PC-3 (cell line): ENCODE results near the gene EPC1. TPM values are rescaled to one million over a fixed set of nuclear protein-coding genes. Genes with fewer than 3 reads are reported as not detected.
"Not testable (repeated sequence)": the region's sequence is repeated elsewhere in the genome, so short reads cannot be mapped to it uniquely, and the experiment has no call there.

Experiments used
- ATAC-seq: fragments of 200-7000 bp; cut with Tn5 transposase; 2 replicates; pipeline ENCODE4 v1.9.1; 2020; ENCODE audit warnings: mild to moderate bottlenecking, moderate library complexity
- BruUV-seq: library from RNA; stranded (reverse); fragments of 400-500 nt; replicated peaks from 2 replicates; lab custom pipeline; 2021; lab: Mats Ljungman, UMichigan
- CTCF ChIA-PET: fragments of 300-600 bp; sonication (Branson Sonifier 250); formaldehyde crosslinking; loops from one replicate; lab custom pipeline; 2022; ENCODE audit warnings: antibody characterized with exemption; lab: Charles Lee
- POLR2A ChIA-PET: fragments of 300-600 bp; sonication (Branson Sonifier 250); formaldehyde crosslinking; loops from one replicate; lab custom pipeline; 2022; ENCODE audit warnings: antibody characterized with exemption; ENCODE audit not compliant: unreplicated experiment; lab: Charles Lee
- DNase-seq: peaks from one replicate; pipeline ENCODE4 v3.0.0-alpha.2; 2015
- H2AFZ ChIP-seq: fragments of 300-600 bp; sonication (generic); 2 replicates; pipeline ENCODE4 v1.6.0; 2016; ENCODE audit warnings: antibody characterized with exemption, low read length
- H3F3A ChIP-seq: fragments of 300-600 bp; sonication (generic); one replicate; pipeline ENCODE4 v1.6.0; 2017; ENCODE audit warnings: antibody characterized with exemption, low read length, control low read depth, mild to moderate bottlenecking; ENCODE audit not compliant: unreplicated experiment
- H3K27ac ChIP-seq: fragments of 300-600 bp; sonication (generic); 2 replicates; pipeline ENCODE4 v1.5.1; 2016; ENCODE audit warnings: mild to moderate bottlenecking, low read length
- H3K27me3 ChIP-seq: fragments of 300-600 bp; sonication (generic); 2 replicates; pipeline ENCODE4 v1.6.1; 2016; ENCODE audit warnings: low read length, mixed read lengths
- H3K36me3 ChIP-seq: fragments of 300-600 bp; sonication (generic); 2 replicates; pipeline ENCODE4 v1.6.1; 2016; ENCODE audit warnings: low read depth, mixed run types, low read length, mixed read lengths
- H3K4me1 ChIP-seq: fragments of 300-600 bp; sonication (generic); 2 replicates; pipeline ENCODE4 v1.5.1; 2016; ENCODE audit warnings: low read length; ENCODE audit not compliant: insufficient read depth
- H3K4me2 ChIP-seq: fragments of 300-600 bp; sonication (generic); 2 replicates; pipeline ENCODE4 v1.6.0; 2016; ENCODE audit warnings: low read length
- H3K4me3 ChIP-seq: fragments of 300-600 bp; sonication (generic); 2 replicates; pipeline ENCODE4 v1.5.1; 2016; ENCODE audit warnings: mild to moderate bottlenecking, low read length, mixed read lengths
- H3K79me2 ChIP-seq: fragments of 300-600 bp; sonication (generic); 2 replicates; pipeline ENCODE4 v1.6.1; 2017; ENCODE audit warnings: low read length, mixed read lengths
- H3K9ac ChIP-seq: fragments of 300-600 bp; sonication (generic); 2 replicates; pipeline ENCODE4 v1.6.0; 2016; ENCODE audit warnings: mild to moderate bottlenecking, low read length
- H3K9me2 ChIP-seq: fragments of 300-600 bp; sonication (generic); replicated peaks from 2 replicates; pipeline ENCODE4 v1.6.1; 2016; ENCODE audit warnings: mixed run types, low read length, mixed read lengths
- H3K9me3 ChIP-seq: fragments of 300-600 bp; sonication (generic); 2 replicates; pipeline ENCODE4 v1.6.1; 2016; ENCODE audit warnings: low read length, mixed read lengths
- H4K20me1 ChIP-seq: fragments of 300-600 bp; sonication (generic); 2 replicates; pipeline ENCODE4 v1.6.1; 2016; ENCODE audit warnings: low read length, mixed read lengths
- CTCF ChIP-seq: fragments of 300-600 bp; sonication (generic); conservative IDR thresholded peaks from 2 replicates; pipeline ENCODE4 v1.5.1; 2017; ENCODE audit warnings: antibody characterized with exemption, low read depth, mild to moderate bottlenecking, low read length
- EZH2 ChIP-seq: fragments of 300-600 bp; sonication (generic); IDR thresholded peaks from one replicate; pipeline ENCODE4 v1.6.1; 2017; ENCODE audit warnings: antibody characterized with exemption, mild to moderate bottlenecking, low read length; ENCODE audit not compliant: unreplicated experiment
- EZH2phosphoT487 ChIP-seq: fragments of 300-600 bp; sonication (generic); IDR thresholded peaks from 2 replicates; pipeline ENCODE4 v1.6.1; 2018; ENCODE audit warnings: mild to moderate bottlenecking, antibody characterized with exemption, low read length, borderline replicate concordance
- intact Hi-C: fragments of 100-400 bp; cut with micrococcal nuclease; formaldehyde crosslinking; loops from 2 replicates; pipeline ENCODE4 v1.9.0; 2023
- total RNA-seq: library from RNA; depleted of rRNA; stranded (reverse); fragments of >200 nt; gene quantifications from 2 replicates; pipeline ENCODE4 v1.2.3, GENCODE V29; 2014

The EPC1 gene
- total RNA-seq, 1 experiment from 2014 or later: 72.7 TPM

DNA sequence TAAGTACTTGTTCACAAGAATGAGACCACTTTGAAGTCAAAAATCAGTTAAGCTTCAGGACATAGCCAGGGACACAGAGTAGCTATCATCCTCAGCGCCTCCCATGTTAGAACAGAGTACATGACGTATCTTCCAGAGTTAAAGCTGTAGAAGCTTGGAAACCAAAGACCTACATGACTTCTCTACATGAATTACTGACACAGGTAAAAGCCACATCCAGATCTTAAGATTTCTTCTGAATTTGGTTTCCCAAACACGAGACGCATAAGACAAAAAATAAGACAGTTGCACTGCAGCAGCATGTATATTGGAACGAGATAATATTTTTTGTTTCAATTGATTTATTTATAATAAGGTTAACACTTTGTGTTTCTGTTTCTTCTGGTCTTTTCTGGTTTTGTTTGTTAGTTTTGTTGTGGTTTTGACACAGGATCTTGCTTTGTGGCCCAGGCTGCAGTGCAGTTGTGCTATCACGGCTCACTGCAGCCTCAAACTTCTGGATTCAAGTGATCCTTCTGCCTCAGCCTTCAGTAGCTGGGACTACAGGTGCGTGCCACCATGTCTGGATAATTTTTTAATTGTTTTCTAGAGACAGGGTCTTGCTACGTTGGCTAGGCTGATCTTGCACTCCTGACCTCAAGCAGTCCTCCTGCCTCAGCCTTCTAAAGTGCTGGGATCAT lies 10.2 kb upstream of the EPC1 start:
- H3K4me2 ChIP-seq: no peak overlapping the region
- H2AFZ ChIP-seq: no peak overlapping the region
- ATAC-seq: no peak
- no peak overlapping the region for H3K9ac ChIP-seq
- no peaks in the 10 kb centered on the region for H3K36me3 ChIP-seq
- no peak for TF ChIP-seq EZH2phosphoT487
- TF ChIP-seq CTCF: no peak
- no peak for TF ChIP-seq EZH2
- 0 out of 2 replicates have a peak, but pooled peaks cover 3% of the 10 kb centered on the region for H3K79me2 ChIP-seq
- no peaks in the 10 kb centered on the region for H3F3A ChIP-seq
- no peaks in the 10 kb centered on the region for H4K20me1 ChIP-seq
- CTCF ChIA-PET: no interaction called here
- no TSS peak for BruUV-seq
- no peak overlapping the region for H3K27ac ChIP-seq
- no peaks in the 10 kb centered on the region for H3K9me3 ChIP-seq
- peaks cover 10% of the 10 kb centered on the region; the same call in 1 of the 2 replicates for H3K4me1 ChIP-seq
- no peak for DNase-seq
- POLR2A ChIA-PET: no interaction called here
- no peaks in the 10 kb centered on the region for H3K27me3 ChIP-seq
- no peak overlapping the region for H3K4me3 ChIP-seq
- intact Hi-C loops: no loop called here
- no peaks in the 10 kb centered on the region for H3K9me2 ChIP-seq

DNA sequence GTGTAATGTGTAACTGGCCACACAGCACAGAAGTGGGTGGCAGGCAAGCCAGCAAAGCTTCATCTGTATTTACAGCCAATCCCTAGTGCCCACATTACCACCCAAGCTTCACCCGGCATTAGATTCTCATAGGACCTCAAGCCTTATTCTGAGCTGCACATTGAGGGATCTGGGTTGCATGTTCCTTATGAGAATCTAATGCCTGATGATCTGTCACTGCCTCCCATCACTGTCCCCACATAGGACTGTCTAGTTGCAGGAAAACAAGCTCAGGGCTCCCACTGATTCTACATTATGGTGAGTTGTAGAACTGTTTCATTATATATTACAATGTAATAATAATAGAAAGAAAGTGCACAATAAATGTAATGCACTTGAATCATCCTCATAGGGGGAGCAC lies 7.7 kb upstream of the EPC1 start:
- CTCF ChIA-PET, ATAC-seq, H4K20me1 ChIP-seq, H3K4me2 ChIP-seq, H3K27me3 ChIP-seq, H3K9me3 ChIP-seq, BruUV-seq, DNase-seq, H3K9ac ChIP-seq, H3F3A ChIP-seq, H3K4me3 ChIP-seq, H3K27ac ChIP-seq, H3K79me2 ChIP-seq, H3K9me2 ChIP-seq, H2AFZ ChIP-seq, POLR2A ChIA-PET, intact Hi-C loops, H3K36me3 ChIP-seq: not testable (repeated sequence)
- peaks cover 21% of the 10 kb centered on the region for H3K4me1 ChIP-seq

- H3K4me2 ChIP-seq: peak overlapping the region; percentile 30
- H3K9ac ChIP-seq: no peak overlapping the region
- peak; percentile 42 for DNase-seq
- ChIA-PET CTCF (no interaction called here), POLR2A (interaction anchor here (0.6 kb wide), 1 partner anchor 415 kb away, joined by 4 read pairs; no protein-coding TSS in a partner anchor)
- no peak for TF ChIP-seq EZH2
- TF ChIP-seq CTCF: no peak
- TF ChIP-seq EZH2phosphoT487: no peak
- H3K27ac ChIP-seq: peak overlapping the region; percentile 3; the same call in 1 of the 2 replicates
- no TSS peak for BruUV-seq
- H3K4me1 ChIP-seq: peaks cover 30% of the 10 kb centered on the region
- intact Hi-C loops: no loop called here
- no peaks in the 10 kb centered on the region for H3K36me3 ChIP-seq
- H2AFZ ChIP-seq: no peak overlapping the region
- H3F3A ChIP-seq: no peaks in the 10 kb centered on the region
- H3K79me2 ChIP-seq: peaks cover 19% of the 10 kb centered on the region
- H3K27me3 ChIP-seq: no peaks in the 10 kb centered on the region
- no peaks in the 10 kb centered on the region for H3K9me3 ChIP-seq
- H3K4me3 ChIP-seq: no peak overlapping the region
- no peaks in the 10 kb centered on the region for H3K9me2 ChIP-seq
- peaks cover 1% of the 10 kb centered on the region for H4K20me1 ChIP-seq
- peak; percentile 13 for ATAC-seq
Observed at GRCh38 chr10:32350811-32351350, 3.9 kb upstream of the EPC1 start.
